Epithelial cell of proximal tubule (primary cell): ENCODE data around the gene ING3. TPM values are rescaled to one million over a fixed set of nuclear protein-coding genes. Genes with fewer than 3 reads are reported as not detected.

Experiments
- DNase-seq: peaks from one replicate; pipeline ENCODE4 v3.0.0-alpha.2; 2011; ENCODE audit warnings: low read depth
- H3K4me3 ChIP-seq: 2 replicates; pipeline ENCODE4 v1.5.1; 2011; ENCODE audit warnings: low read depth, mild to moderate bottlenecking, low read length
- CTCF ChIP-seq: conservative IDR thresholded peaks from 2 replicates; pipeline ENCODE4 v1.5.1; 2012; ENCODE audit warnings: low read depth, mild to moderate bottlenecking, low read length
- total RNA-seq: library from RNA; depleted of rRNA; stranded (reverse); fragments of >200 nt; gene quantifications from 2 replicates; pipeline ENCODE4 v1.2.3, GENCODE V29; 2015

ING3 gene
- total RNA-seq, 1 donor from 2014 or later, result 11.0 TPM

GRCh38 chr7:121026577-121027111 lies 76.1 kb downstream of the ING3 start:
- DNase-seq, result no peak
- no peak overlapping the region for H3K4me3 ChIP-seq
- no peak for TF ChIP-seq CTCF

Other genes starting within 250 kb of the ING3 start
- 6.7 and 11.7 TPM in 2 replicates for gene TSPAN12, start 92.6 kb upstream of the ING3 start, total RNA-seq
- 0.80 and 2.1 TPM in 2 replicates for gene CPED1, start 37.9 kb downstream of the ING3 start, total RNA-seq